Measurements from ENCODE around the gene FBLN1.

FBLN1 gene

DNA sequence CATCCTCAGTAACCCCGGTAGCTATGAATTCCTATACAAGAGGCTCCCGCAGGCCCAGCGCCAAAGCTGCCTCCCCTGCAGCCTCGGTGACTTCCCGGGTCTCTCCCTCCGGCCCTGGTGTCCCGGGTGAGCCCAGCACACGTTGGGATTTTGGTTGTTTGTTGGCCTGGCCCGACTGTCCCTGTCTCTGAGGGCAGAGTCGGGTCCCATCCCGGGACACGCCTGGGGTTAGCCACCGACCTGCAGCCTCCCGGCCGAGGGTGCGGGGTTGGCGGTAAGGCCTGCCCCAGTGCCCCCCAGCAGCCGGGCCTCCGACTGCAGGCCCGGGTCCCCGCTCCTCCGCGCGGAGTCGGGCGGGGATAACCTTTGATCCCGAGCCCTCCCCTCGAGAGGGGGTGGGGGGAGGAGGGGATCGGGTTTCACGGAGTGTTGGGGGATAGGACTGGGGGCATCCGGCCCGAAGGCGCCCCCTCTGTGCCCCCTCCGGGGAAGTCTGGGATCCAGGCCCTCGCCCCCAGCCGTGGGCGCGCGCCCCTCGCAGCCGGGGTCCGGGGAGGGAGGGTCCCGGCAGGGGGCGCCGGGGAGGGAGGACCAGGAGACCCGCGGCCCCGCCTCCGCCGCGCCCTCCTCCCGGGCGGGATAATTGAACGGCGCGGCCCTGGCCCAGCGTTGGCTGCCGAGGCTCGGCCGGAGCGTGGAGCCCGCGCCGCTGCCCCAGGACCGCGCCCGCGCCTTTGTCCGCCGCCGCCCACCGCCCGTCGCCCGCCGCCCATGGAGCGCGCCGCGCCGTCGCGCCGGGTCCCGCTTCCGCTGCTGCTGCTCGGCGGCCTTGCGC is at the start of gene FBLN1 (continued):
- TF ChIP-seq GLI2 (tag by site-specific recombination; IDR thresholded peaks at IDR 0.05; ENCODE audit: borderline replicate concordance, low read depth), result no peak
- TF ChIP-seq, protein P1, sequence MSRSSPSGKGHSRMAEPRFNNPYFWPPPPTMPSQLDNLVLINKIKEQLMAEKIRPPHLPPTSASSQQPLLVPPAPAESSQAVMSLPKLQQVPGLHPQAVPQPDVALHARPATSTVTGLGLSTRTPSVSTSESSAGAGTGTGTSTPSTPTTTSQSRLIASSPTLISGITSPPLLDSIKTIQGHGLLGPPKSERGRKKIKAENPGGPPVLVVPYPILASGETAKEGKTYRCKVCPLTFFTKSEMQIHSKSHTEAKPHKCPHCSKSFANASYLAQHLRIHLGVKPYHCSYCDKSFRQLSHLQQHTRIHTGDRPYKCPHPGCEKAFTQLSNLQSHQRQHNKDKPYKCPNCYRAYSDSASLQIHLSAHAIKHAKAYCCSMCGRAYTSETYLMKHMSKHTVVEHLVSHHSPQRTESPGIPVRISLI (tag by site-specific recombination; IDR thresholded peaks at IDR 0.05), result no peak
- TF ChIP-seq ZNF433 (tag by site-specific recombination; IDR thresholded peaks at IDR 0.05; ENCODE audit: low read depth), result no peak
- TF ChIP-seq RBAK (tag by site-specific recombination; IDR thresholded peaks at IDR 0.05), result no peak
- TF ChIP-seq, protein P2, sequence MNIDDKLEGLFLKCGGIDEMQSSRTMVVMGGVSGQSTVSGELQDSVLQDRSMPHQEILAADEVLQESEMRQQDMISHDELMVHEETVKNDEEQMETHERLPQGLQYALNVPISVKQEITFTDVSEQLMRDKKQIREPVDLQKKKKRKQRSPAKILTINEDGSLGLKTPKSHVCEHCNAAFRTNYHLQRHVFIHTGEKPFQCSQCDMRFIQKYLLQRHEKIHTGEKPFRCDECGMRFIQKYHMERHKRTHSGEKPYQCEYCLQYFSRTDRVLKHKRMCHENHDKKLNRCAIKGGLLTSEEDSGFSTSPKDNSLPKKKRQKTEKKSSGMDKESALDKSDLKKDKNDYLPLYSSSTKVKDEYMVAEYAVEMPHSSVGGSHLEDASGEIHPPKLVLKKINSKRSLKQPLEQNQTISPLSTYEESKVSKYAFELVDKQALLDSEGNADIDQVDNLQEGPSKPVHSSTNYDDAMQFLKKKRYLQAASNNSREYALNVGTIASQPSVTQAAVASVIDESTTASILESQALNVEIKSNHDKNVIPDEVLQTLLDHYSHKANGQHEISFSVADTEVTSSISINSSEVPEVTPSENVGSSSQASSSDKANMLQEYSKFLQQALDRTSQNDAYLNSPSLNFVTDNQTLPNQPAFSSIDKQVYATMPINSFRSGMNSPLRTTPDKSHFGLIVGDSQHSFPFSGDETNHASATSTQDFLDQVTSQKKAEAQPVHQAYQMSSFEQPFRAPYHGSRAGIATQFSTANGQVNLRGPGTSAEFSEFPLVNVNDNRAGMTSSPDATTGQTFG (tag by site-specific recombination; IDR thresholded peaks at IDR 0.05; ENCODE audit: borderline replicate concordance), result no peak
- no peak for TF ChIP-seq ZNF677 (tag by site-specific recombination; IDR thresholded peaks at IDR 0.05)
- 0 out of 2 replicates have a peak, but pooled peaks have one; percentile 30 for TF ChIP-seq ZEB2 (tag by site-specific recombination; IDR thresholded peaks at IDR 0.05)
- TF ChIP-seq ZNF658 (tag by site-specific recombination; IDR thresholded peaks at IDR 0.05), result no peak
- no peak for TF ChIP-seq ZNF792 (tag by site-specific recombination; IDR thresholded peaks at IDR 0.05)
- no peak for TF ChIP-seq ZNF146 (tag by site-specific recombination; IDR thresholded peaks at IDR 0.05)
- TF ChIP-seq ZBTB7A (tag by site-specific recombination; IDR thresholded peaks at IDR 0.05; ENCODE audit: low read depth), result no peak
- TF ChIP-seq, protein P3, sequence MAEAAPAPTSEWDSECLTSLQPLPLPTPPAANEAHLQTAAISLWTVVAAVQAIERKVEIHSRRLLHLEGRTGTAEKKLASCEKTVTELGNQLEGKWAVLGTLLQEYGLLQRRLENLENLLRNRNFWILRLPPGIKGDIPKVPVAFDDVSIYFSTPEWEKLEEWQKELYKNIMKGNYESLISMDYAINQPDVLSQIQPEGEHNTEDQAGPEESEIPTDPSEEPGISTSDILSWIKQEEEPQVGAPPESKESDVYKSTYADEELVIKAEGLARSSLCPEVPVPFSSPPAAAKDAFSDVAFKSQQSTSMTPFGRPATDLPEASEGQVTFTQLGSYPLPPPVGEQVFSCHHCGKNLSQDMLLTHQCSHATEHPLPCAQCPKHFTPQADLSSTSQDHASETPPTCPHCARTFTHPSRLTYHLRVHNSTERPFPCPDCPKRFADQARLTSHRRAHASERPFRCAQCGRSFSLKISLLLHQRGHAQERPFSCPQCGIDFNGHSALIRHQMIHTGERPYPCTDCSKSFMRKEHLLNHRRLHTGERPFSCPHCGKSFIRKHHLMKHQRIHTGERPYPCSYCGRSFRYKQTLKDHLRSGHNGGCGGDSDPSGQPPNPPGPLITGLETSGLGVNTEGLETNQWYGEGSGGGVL (tag by site-specific recombination; IDR thresholded peaks at IDR 0.05), result peak; percentile 95
- TF ChIP-seq ZNF544 (tag by site-specific recombination; IDR thresholded peaks at IDR 0.05), result no peak
- TF ChIP-seq ZNF302 (tag by site-specific recombination; IDR thresholded peaks at IDR 0.05; ENCODE audit: low read depth), result no peak
- TF ChIP-seq ZNF416 (tag by site-specific recombination; IDR thresholded peaks at IDR 0.05), result no peak
- TF ChIP-seq PRDM1 (tag by site-specific recombination; IDR thresholded peaks at IDR 0.05), result no peak
- no peak for TF ChIP-seq TRIM28 (IDR thresholded peaks at IDR 0.05; ENCODE audit: borderline replicate concordance, low read length)
- no peak for TF ChIP-seq HOXD13 (CRISPR knock-in tag; IDR thresholded peaks at IDR 0.05; ENCODE audit: borderline replicate concordance)
- no peak for TF ChIP-seq FEZF1 (tag by site-specific recombination; IDR thresholded peaks at IDR 0.05)
- no peak for TF ChIP-seq ZNF549 (tag by site-specific recombination; IDR thresholded peaks at IDR 0.05)
- TF ChIP-seq MZF1 (tag by site-specific recombination; IDR thresholded peaks at IDR 0.05; ENCODE audit: borderline replicate concordance), result no peak
- TF ChIP-seq, protein P4, sequence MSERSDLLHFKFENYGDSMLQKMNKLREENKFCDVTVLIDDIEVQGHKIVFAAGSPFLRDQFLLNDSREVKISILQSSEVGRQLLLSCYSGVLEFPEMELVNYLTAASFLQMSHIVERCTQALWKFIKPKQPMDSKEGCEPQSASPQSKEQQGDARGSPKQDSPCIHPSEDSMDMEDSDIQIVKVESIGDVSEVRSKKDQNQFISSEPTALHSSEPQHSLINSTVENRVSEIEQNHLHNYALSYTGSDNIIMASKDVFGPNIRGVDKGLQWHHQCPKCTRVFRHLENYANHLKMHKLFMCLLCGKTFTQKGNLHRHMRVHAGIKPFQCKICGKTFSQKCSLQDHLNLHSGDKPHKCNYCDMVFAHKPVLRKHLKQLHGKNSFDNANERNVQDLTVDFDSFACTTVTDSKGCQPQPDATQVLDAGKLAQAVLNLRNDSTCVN (tag by site-specific recombination; optimal IDR thresholded peaks at IDR 0.05), result peak; percentile 55
- TF ChIP-seq ZNF132 (tag by site-specific recombination; IDR thresholded peaks at IDR 0.05; ENCODE audit: borderline replicate concordance), result no peak
- TF ChIP-seq ZNF114 (tag by site-specific recombination; IDR thresholded peaks at IDR 0.05), result no peak
- TF ChIP-seq ZNF24 (tag by site-specific recombination; IDR thresholded peaks at IDR 0.05), result no peak
- TF ChIP-seq, protein P5, sequence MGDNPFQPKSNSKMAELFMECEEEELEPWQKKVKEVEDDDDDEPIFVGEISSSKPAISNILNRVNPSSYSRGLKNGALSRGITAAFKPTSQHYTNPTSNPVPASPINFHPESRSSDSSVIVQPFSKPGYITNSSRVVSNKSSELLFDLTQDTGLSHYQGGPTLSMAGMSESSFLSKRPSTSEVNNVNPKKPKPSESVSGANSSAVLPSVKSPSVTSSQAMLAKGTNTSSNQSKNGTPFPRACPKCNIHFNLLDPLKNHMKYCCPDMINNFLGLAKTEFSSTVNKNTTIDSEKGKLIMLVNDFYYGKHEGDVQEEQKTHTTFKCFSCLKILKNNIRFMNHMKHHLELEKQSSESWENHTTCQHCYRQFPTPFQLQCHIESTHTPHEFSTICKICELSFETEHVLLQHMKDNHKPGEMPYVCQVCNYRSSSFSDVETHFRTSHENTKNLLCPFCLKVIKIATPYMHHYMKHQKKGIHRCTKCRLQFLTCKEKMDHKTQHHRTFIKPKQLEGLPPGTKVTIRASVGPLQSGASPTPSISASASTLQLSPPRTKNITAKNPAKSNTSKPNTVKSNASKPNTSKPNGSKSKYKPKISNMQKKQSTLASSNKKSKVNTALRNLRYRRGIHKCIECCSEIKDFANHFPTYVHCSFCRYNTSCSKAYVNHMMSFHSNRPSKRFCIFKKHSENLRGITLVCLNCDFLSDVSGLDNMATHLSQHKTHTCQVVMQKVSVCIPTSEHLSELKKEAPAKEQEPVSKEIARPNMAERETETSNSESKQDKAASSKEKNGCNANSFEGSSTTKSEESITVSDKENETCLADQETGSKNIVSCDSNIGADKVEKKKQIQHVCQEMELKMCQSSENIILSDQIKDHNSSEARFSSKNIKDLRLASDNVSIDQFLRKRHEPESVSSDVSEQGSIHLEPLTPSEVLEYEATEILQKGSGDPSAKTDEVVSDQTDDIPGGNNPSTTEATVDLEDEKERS (tag by site-specific recombination; IDR thresholded peaks at IDR 0.05), result no peak
- peak; percentile 32; the same call in 1 of the 2 replicates for TF ChIP-seq ZNF335 (tag by site-specific recombination; conservative IDR thresholded peaks at IDR 0.05)
- TF ChIP-seq ZNF571 (tag by site-specific recombination; IDR thresholded peaks at IDR 0.05), result no peak
- no peak for TF ChIP-seq ZNF248 (tag by site-specific recombination; IDR thresholded peaks at IDR 0.05)
- peak; percentile 77 for TF ChIP-seq ZFHX2 (tag by site-specific recombination; conservative IDR thresholded peaks at IDR 0.05)
- TF ChIP-seq ZNF211 (tag by site-specific recombination; IDR thresholded peaks at IDR 0.05; ENCODE audit: low read depth), result no peak

Data from HEK293 (cell line).